GM12872 (cell line): ENCODE results near the gene JAM2.

Source experiments
- CTCF ChIP-seq: IDR thresholded peaks from 3 replicates; pipeline ENCODE4 v1.5.1; 2011; ENCODE audit warnings: low read depth, mild to moderate bottlenecking, low read length, moderate library complexity; ENCODE audit not compliant: insufficient read depth

JAM2 gene

GRCh38 chr21:25708467-25709065 is 69.5 kb downstream of the JAM2 start:
- TF ChIP-seq CTCF, result peak; percentile 79

- TF ChIP-seq CTCF, result no peak
These were observed 70.7 kb downstream of the JAM2 start for GRCh38 chr21:25709684-25710265.

DNA sequence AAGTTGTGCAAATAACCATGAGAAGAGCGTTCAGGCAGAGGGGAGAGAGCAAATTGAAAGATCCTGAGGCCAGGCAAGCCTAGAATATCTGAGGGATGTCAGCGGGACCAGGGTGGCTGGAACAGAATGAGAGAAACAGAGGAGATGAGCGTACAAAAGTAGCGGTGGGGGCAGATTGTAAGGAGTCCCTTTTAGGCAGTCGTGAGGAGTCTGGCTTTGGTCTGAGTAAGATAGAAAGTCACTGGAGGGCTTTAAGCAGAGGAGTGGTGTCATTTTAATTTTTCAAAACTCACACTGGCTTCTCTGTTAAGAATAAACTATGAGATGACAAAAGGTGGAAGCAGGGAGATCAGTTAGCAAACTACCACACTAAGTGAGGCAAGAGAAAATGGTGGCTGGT is 71.5 kb downstream of the JAM2 start:
- no peak for TF ChIP-seq CTCF

GRCh38 chr21:25717491-25718147 is 78.6 kb downstream of the JAM2 start:
- no peak for TF ChIP-seq CTCF

GRCh38 chr21:25721987-25722386 is 82.9 kb downstream of the JAM2 start:
- no peak for TF ChIP-seq CTCF

DNA sequence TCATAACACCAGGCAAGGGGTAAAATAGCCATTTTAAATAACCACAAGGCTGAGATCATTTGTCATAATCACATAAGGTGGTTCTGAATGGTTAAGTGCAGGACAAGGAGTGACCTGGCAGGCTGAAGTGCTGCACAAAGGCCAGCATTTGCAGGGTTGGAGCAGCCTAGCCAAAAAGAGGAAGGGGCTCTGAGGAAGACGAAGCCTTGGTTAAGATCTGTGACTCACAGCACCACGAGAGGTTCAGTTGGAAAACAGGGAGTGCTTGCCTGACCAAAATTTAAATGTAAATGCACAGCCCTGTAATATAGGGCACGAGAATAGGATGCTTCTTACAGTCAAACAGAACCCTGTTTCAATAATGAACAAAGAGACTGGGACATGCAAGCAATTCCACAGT is 83.6 kb downstream of the JAM2 start:
- TF ChIP-seq CTCF, result no peak

- TF ChIP-seq CTCF, result no peak
These were observed 93.2 kb downstream of the JAM2 start for GRCh38 chr21:25732091-25732760.
